Measurements from ENCODE around the gene CUX1. TPM values are rescaled to one million over a fixed set of nuclear protein-coding genes. Genes with fewer than 3 reads are reported as not detected.
"Not testable (repeated sequence)": the region's sequence is repeated elsewhere in the genome, so short reads cannot be mapped to it uniquely, and the experiment has no call there.

Gene CUX1
- total RNA-seq, 2 donors from 2014 or later, result 12.0 to 13.8 TPM

- no peak overlapping the region for H3K27ac Mint-ChIP-seq
- no peaks in the 10 kb centered on the region for H3K9me3 Mint-ChIP-seq
- no peak overlapping the region for H3K4me3 Mint-ChIP-seq
- no peaks in the 10 kb centered on the region for H3K36me3 Mint-ChIP-seq (ENCODE audit: low read depth)
- no peaks in the 10 kb centered on the region for H3K27me3 Mint-ChIP-seq
- H3K4me1 Mint-ChIP-seq, result no peaks in the 10 kb centered on the region
- ATAC-seq (replicated peaks), result no peak
Observed at GRCh38 chr7:101999393-101999792, 182.0 kb downstream of the CUX1 start.

DNA sequence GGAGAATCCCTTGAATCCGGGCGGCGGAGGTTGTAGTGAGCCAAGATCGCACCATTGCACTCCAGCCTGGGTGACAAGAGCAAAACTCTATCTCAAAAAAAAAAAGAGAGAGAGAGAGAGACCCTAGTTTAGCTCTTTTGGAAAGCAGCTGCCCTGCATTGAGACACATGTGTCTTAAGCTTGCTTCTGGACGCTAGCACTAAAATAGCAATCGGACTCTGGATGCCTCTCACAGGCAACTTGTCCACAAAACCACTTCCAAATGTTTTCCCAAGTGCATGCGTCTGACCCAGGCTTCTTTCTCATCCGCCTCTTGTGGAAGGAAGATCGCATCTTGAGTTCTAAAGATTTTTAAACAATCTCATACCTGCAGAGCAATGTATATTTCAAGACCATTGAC lies 182.7 kb downstream of the CUX1 start:
- ATAC-seq (replicated peaks), result no peak
- H3K4me3 Mint-ChIP-seq, result no peak overlapping the region
- H3K27me3 Mint-ChIP-seq, result no peaks in the 10 kb centered on the region
- H3K4me1 Mint-ChIP-seq, result no peaks in the 10 kb centered on the region
- H3K36me3 Mint-ChIP-seq (ENCODE audit: low read depth), result no peaks in the 10 kb centered on the region
- H3K27ac Mint-ChIP-seq, result no peak overlapping the region
- no peaks in the 10 kb centered on the region for H3K9me3 Mint-ChIP-seq

DNA sequence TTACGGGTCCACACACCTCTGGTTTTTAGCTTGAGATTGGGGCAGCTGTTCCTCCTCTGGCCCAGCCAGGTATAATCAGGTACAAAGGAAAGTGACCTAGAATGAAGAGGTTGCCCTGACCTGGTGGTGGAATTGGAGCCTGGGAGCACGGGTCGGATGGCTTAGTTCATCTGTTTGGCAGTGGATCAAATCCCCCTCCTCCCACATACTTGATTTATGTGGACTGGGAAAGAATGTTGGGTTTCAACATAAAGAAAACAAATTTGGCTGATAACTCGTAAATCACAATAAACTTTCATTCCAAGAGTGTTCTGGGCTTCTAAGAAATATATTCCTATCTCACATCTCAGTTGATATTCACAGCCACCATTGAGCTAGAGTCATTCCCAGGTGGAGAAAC lies 186.8 kb downstream of the CUX1 start:
- Mint-ChIP-seq H3K36me3 (ENCODE audit: low read depth) (no peaks in the 10 kb centered on the region), H3K4me1 (no peaks in the 10 kb centered on the region), H3K4me3 (no peak overlapping the region), H3K27me3 (no peaks in the 10 kb centered on the region), H3K27ac (no peak overlapping the region), H3K9me3 (no peaks in the 10 kb centered on the region)
- no peak for ATAC-seq (replicated peaks)

GRCh38 chr7:102004848-102005247 lies 187.4 kb downstream of the CUX1 start:
- Mint-ChIP-seq H3K27ac (no peak overlapping the region), H3K4me1 (no peaks in the 10 kb centered on the region), H3K9me3 (no peaks in the 10 kb centered on the region), H3K36me3 (ENCODE audit: low read depth) (no peaks in the 10 kb centered on the region), H3K27me3 (no peaks in the 10 kb centered on the region), H3K4me3 (no peak overlapping the region)
- ATAC-seq (replicated peaks), result no peak

DNA sequence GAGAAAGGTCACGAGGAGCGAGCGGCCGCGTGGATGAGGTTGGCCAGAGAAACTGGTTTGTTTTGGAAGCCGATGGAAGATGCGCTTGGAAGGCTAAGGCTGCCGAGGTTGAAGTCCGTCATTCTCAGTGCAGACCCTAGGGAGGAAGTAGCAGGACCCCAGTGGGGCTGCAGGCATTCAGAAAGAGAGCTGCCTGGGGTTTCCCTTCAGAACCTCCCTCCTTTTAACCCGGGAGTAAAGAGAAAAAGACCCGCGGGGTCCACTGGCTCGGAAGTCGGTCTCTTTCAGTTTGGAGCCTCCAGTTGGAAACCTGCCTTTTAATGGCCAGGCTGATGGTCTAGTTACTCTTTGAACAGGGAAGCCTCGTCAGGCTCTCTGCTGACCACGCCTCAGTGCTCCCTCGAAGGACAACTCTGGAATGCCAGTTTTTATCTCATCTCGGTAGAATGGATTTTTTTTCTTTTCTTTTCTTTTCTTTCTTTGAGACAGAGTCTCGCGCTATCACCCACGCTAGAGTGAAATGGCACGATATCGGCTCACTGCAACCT lies 188.6 kb downstream of the CUX1 start:
- Mint-ChIP-seq H3K27me3 (no peaks in the 10 kb centered on the region), H3K4me3 (no peak overlapping the region), H3K36me3 (ENCODE audit: low read depth) (no peaks in the 10 kb centered on the region), H3K9me3 (no peaks in the 10 kb centered on the region), H3K4me1 (no peaks in the 10 kb centered on the region), H3K27ac (no peak overlapping the region)
- no peak for ATAC-seq (replicated peaks)

DNA sequence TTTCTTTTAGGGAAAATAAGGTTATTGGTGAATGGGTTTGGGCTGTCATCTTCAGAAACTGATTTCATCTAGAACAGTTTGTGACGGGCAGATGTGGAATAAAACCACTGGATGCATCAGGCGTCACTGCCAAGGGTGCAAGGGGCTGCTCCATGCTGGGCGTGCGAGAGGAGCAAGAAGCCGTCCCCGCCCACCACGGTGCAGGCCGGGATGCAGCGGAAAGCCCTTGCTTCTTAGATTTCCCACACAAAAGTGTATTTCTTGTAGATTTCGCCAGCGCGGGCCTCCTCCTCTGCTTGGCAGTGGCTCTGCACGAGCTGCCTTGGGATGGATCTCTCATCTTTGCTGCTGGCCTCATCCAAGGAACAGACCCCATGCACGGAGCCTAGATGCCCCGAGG lies 189.3 kb downstream of the CUX1 start:
- Mint-ChIP-seq H3K27me3 (no peaks in the 10 kb centered on the region), H3K27ac (no peak overlapping the region), H3K4me3 (no peak overlapping the region), H3K36me3 (ENCODE audit: low read depth) (no peaks in the 10 kb centered on the region), H3K4me1 (no peaks in the 10 kb centered on the region), H3K9me3 (no peaks in the 10 kb centered on the region)
- ATAC-seq (replicated peaks), result no peak

DNA sequence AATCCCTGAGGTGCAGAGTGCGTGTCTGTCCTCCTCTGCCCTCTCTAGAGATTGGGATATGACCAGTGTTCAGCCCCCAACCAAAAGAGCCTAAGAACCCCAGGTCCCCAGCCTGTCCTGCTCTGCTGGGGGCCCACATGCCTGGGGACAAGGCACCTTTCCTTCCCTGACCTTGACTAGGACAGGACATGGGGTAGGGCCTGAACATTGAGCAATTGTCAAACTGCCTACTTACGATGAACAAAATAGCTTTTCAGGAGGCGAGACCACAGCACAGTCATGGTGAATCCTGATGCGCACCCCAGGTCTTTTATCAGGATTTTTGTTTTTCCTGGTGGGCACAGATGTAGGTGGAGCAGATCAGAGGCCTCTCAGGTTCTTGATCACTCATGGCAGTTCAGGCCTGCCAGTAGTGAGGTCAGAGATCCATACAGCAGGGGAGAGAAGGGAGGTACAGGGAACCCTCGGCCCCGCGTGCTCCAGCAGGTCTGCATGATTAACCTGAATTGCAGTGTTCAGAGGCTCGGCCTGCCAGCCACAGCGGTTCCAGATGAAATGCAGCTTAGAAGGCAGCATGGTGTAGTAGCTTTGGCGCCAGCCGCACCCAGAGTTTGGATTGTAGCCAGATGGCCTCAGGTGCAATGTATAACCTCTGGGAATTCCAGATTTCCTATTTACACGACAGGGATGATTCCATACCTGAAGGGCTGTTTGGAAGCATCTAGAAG lies 191.3 kb downstream of the CUX1 start:
- ATAC-seq (replicated peaks), result no peak
- no peak overlapping the region for H3K4me3 Mint-ChIP-seq
- no peaks in the 10 kb centered on the region for H3K9me3 Mint-ChIP-seq
- no peaks in the 10 kb centered on the region for H3K4me1 Mint-ChIP-seq
- H3K27ac Mint-ChIP-seq, result no peak overlapping the region
- no peaks in the 10 kb centered on the region for H3K36me3 Mint-ChIP-seq (ENCODE audit: low read depth)
- no peaks in the 10 kb centered on the region for H3K27me3 Mint-ChIP-seq

DNA sequence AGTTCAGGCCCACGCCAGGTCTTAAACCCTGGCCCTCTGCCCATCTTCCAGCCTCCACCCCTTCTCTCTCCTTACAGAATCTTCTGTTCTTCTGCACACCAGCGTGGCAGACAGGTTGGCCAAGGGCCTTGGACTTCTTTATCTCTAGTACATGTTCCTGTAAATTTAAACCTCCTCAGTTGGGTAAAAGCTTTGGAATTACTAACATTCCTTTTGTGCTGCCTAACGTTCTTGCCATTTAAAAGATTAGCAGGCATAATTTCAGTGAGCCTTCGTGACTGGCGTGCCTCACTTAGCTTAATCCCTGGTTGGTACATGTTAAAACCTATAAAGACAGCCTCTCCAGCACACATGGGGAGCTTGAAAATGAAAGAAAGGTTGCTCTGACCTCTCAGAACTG lies 192.2 kb downstream of the CUX1 start:
- Mint-ChIP-seq H3K27me3 (no peaks in the 10 kb centered on the region), H3K4me1 (no peaks in the 10 kb centered on the region), H3K27ac (no peak overlapping the region), H3K36me3 (ENCODE audit: low read depth) (no peaks in the 10 kb centered on the region), H3K9me3 (no peaks in the 10 kb centered on the region), H3K4me3 (no peak overlapping the region)
- ATAC-seq (replicated peaks), result no peak

DNA sequence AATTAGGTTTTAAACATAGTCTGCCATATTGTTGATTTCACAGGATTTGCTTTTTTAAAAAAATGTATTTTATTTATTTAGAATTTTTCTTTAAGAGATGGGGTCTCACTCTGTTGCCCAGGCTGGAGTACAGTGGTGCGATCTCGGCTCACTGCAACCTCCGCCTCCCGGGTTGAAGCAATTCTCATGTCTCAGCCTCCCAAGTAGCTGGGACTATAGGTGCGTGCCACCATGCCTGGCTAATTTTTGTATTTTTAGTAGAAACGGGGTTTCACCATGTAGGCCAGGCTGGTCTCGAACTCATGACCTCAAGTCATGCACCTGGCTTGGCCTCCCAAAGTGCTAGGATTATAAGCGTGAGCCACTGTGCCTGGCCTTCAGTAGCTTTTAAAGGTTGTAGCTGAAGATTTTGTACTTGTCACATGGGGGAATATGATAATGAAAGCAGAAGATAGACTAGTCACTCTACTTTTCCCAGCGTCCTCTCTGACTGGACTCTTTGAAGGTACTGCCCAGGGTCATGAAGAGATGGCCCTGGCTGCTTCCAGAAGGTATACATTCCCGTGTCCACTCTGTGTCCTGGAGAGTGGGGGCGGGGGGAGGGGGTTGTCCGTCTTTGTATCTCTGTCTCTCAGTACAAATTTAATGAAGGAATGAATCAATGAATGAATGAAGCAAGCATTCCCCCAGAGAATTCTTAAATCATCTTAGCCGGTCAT lies 194.8 kb downstream of the CUX1 start:
- H3K27ac Mint-ChIP-seq; H3K9me3 Mint-ChIP-seq; H3K36me3 Mint-ChIP-seq (ENCODE audit: low read depth); H3K4me1 Mint-ChIP-seq; ATAC-seq (replicated peaks); H3K4me3 Mint-ChIP-seq; H3K27me3 Mint-ChIP-seq: not testable (repeated sequence)

- Mint-ChIP-seq H3K4me1 (no peaks in the 10 kb centered on the region), H3K27ac (no peak overlapping the region), H3K36me3 (ENCODE audit: low read depth) (no peaks in the 10 kb centered on the region), H3K27me3 (no peaks in the 10 kb centered on the region), H3K4me3 (no peak overlapping the region), H3K9me3 (no peaks in the 10 kb centered on the region)
- no peak for ATAC-seq (replicated peaks)
Observed at GRCh38 chr7:102012941-102013461, 195.6 kb downstream of the CUX1 start.

DNA sequence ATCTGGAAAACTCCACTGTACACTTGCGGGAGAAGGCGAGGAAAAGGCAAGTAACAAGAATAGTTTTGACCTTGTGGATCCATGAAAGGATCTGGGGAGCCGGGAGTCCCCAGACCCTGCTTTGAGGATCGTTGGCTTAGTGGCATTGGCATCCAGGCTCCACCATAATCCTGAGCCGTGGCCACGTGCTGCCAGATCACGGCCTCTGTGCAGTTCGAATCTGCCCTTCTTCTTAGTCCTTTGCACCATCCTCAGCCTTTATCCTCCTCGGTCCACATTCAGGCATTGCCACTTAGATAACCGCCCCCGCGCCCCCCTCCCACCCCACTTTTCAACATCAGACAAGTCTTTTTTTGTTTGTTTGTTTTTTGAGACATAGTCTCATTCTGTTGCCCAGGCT lies 201.4 kb downstream of the CUX1 start:
- no peak overlapping the region for H3K27ac Mint-ChIP-seq
- H3K27me3 Mint-ChIP-seq, result no peaks in the 10 kb centered on the region
- no peaks in the 10 kb centered on the region for H3K4me1 Mint-ChIP-seq
- H3K4me3 Mint-ChIP-seq, result no peak overlapping the region
- H3K36me3 Mint-ChIP-seq (ENCODE audit: low read depth), result no peaks in the 10 kb centered on the region
- ATAC-seq (replicated peaks), result no peak
- no peaks in the 10 kb centered on the region for H3K9me3 Mint-ChIP-seq

DNA sequence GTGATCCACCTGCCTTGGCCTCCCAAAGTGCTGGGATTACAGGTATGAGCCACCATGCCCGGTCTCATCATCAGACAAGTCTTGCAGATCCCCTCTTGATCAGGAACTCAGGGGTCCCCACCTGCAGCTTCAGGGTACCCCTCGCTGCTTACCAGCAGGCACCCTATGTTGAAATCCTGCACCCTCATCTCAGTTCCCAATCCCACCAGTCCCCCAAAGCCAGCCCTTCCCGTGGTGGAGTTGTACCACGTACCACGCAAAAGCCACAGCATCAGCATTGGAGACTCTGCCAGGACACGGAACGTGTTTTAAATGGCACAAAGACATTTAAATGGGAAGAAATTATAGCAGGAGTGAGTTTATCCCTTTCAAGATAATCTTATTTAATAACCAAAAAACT lies 202.0 kb downstream of the CUX1 start:
- H3K4me1 Mint-ChIP-seq, result no peaks in the 10 kb centered on the region
- H3K27me3 Mint-ChIP-seq, result no peaks in the 10 kb centered on the region
- no peak overlapping the region for H3K4me3 Mint-ChIP-seq
- H3K36me3 Mint-ChIP-seq (ENCODE audit: low read depth), result no peaks in the 10 kb centered on the region
- no peak for ATAC-seq (replicated peaks)
- H3K9me3 Mint-ChIP-seq, result no peaks in the 10 kb centered on the region
- no peak overlapping the region for H3K27ac Mint-ChIP-seq

DNA sequence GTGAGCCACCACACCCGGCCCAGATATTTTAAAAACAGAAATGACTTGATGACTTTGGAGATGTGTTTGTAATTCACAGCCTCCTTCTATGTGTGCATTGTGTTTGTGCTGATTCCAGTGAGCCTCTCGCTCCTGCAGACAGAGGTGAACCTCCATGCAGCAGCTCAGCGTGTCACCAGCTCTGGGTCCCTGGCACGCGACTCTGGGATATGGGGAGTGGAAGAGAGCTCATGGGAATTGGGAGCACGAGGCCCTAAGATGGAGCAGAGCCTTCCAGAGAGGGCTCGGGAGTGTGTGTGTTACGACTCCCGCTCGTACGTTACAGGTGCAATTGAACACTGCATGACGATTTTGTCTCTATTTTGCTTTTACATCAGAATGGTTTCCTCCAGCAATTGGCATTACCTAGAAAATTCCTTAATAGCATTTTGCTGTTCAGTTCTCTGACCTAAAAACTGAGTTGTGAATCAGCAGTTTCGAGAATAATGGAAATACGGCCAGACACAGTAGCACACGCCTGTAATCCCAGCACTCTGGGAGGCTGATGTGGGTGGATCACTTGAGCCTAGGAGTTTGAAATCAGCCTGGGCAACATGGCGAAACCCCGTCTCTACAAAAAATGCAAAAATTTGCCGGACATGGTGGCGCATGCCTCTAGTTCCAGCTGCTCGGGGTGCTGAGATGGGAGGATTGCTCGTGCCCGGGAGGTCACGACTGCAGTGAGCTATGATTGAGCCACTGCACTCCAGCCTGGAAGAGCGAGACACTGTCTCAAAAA lies 204.6 kb downstream of the CUX1 start:
- peaks cover 4% of the 10 kb centered on the region for H3K4me1 Mint-ChIP-seq
- H3K9me3 Mint-ChIP-seq, result no peaks in the 10 kb centered on the region
- H3K4me3 Mint-ChIP-seq, result no peak overlapping the region
- H3K27me3 Mint-ChIP-seq, result no peaks in the 10 kb centered on the region
- no peak overlapping the region for H3K27ac Mint-ChIP-seq
- no peaks in the 10 kb centered on the region for H3K36me3 Mint-ChIP-seq (ENCODE audit: low read depth)
- no peak for ATAC-seq (replicated peaks)

DNA sequence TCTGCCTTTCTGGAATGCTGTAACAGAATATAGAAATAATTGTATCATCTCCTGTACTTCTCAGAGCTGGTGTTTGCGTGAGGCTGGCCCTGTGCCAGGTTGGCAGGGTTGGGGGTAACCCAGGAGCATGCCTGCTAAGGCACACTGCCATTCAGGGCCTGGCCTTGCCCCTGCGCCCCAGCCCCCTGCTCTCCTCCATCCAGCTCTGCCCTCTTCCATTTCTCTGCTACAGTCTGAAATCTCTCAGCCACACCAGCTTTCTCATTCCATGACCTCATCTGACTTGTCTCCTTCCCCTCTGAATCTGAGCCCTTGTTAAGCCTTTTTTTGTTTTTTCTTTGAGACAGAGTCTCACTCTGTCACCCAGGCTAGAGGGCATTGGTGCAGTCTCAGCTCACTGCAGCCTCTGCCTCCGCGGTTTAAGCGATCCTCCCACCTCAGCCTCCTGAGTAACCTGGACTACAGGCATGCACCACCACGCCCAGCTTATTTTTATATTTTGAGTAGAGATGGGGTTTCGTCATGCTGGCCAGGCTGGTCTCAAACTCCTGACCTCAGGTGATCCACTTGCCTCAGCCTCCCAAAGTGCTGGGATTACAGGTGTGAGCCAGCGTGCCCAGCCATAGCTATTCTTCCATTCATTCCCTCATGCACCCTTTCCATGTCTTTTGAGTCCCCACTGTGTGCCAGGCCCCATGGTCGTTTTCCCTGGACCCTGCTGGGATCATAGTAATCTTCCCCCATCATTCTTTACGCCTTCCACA lies 206.8 kb downstream of the CUX1 start:
- ATAC-seq (replicated peaks), result no peak
- no peak overlapping the region for H3K4me3 Mint-ChIP-seq
- no peaks in the 10 kb centered on the region for H3K36me3 Mint-ChIP-seq (ENCODE audit: low read depth)
- H3K9me3 Mint-ChIP-seq, result no peaks in the 10 kb centered on the region
- no peaks in the 10 kb centered on the region for H3K27me3 Mint-ChIP-seq
- H3K4me1 Mint-ChIP-seq, result peaks cover 4% of the 10 kb centered on the region
- peak overlapping the region; percentile 29 for H3K27ac Mint-ChIP-seq

All from activated T-helper 17 cell treated with anti-CD3 and anti-CD28 coated beads, Interleukin-2, amount 50 U/mL, for 72 hours (primary cell).